ENCODE measurements around the gene KCNQ4.

KCNQ4 gene

DNA sequence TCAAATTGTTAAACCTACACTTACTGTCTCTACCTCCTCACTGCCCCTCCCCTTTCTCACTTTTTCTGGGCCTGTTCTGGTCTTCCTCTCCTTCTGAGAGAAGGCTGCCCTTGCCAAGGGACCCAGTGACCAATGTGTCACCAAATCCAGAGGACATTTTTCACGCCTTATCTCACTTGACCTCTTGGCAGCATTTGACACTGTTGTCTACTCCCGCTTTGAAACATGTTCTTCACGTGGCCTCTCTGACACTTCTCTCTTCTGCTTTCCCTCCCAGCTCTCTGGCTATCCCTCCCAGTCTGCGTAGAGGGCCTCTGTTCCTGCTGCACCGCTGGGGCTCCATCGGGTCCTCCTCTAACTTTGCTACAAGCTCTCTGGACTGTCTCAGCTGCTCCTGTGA, 25.3 kb downstream of the KCNQ4 start:
- no peak overlapping the region for H3K4me3 ChIP-seq (ENCODE audit: low read depth, low read length)
- no peak for TF ChIP-seq CTCF (IDR thresholded peaks at IDR 0.05; ENCODE audit: borderline replicate concordance, insufficient read depth, low read depth, low read length)

GRCh38 chr1:40810927-40811326, 27.3 kb downstream of the KCNQ4 start:
- no peak for TF ChIP-seq CTCF (IDR thresholded peaks at IDR 0.05; ENCODE audit: borderline replicate concordance, insufficient read depth, low read depth, low read length)
- H3K4me3 ChIP-seq (ENCODE audit: low read depth, low read length), result no peak overlapping the region

DNA sequence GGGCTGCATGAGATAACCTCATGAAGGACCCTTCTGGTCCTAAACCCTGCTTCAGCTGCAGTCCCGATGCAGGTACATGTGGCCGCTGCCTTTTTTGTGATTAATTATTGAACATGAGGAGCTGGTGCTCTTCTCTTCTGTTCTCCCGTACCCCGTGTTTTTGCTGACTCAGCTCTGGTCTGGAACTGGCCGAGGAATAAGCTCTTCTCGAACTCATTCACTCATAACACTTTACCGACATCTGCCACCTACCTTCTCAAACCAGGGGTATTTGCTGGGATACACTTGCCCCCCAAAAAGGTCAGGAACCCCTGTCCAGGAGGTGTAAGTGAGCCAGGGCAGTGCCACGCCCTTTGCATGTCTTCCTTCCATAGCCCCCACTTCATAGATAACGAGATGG, 31.8 kb downstream of the KCNQ4 start:
- H3K4me3 ChIP-seq (ENCODE audit: low read depth, low read length), result no peak overlapping the region
- TF ChIP-seq CTCF (IDR thresholded peaks at IDR 0.05; ENCODE audit: borderline replicate concordance, insufficient read depth, low read depth, low read length), result no peak

- H3K4me3 ChIP-seq (ENCODE audit: low read depth, low read length), result peak overlapping the region; percentile 64
- no peak for TF ChIP-seq CTCF (IDR thresholded peaks at IDR 0.05; ENCODE audit: borderline replicate concordance, insufficient read depth, low read depth, low read length)
These were observed 34.2 kb downstream of the KCNQ4 start for GRCh38 chr1:40817791-40818263.

DNA sequence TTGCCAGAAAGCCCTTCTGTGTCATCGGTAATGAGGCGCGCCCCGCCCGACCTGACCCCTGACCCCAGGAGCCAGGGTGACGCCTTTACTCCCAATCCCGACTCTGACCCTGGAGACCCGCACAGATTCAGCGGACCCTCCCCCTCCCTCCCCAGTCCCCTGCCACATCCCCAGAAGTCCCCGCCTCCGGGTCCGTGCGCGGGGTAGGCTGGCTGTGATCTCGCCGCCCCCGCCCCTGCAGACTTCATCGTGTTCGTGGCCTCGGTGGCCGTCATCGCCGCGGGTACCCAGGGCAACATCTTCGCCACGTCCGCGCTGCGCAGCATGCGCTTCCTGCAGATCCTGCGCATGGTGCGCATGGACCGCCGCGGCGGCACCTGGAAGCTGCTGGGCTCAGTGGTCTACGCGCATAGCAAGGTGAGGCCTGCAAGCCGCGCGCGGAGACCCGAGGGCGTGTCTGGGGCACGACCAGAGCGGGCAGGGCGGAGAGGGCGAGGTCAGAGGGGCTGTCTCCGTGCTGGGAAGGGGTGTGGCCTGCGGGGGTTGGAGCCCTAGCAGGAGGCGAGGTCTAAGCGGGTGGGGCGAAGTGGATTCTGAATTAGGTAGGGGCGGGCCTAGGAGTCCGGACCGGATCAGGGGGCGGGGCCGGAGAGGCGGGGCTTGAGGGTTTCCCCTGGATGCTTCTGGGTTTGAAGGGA, 34.8 kb downstream of the KCNQ4 start:
- TF ChIP-seq CTCF (IDR thresholded peaks at IDR 0.05; ENCODE audit: borderline replicate concordance, insufficient read depth, low read depth, low read length), result no peak
- H3K4me3 ChIP-seq (ENCODE audit: low read depth, low read length), result peak overlapping the region; percentile 64

- no peak for TF ChIP-seq CTCF (IDR thresholded peaks at IDR 0.05; ENCODE audit: borderline replicate concordance, insufficient read depth, low read depth, low read length)
- H3K4me3 ChIP-seq (ENCODE audit: low read depth, low read length), result no peak overlapping the region
These were observed 35.5 kb downstream of the KCNQ4 start for GRCh38 chr1:40819101-40819500.

GRCh38 chr1:40820251-40820797, 36.7 kb downstream of the KCNQ4 start:
- no peak for TF ChIP-seq CTCF (IDR thresholded peaks at IDR 0.05; ENCODE audit: borderline replicate concordance, insufficient read depth, low read depth, low read length)
- no peak overlapping the region for H3K4me3 ChIP-seq (ENCODE audit: low read depth, low read length)

Measured in GM12875 (cell line).